Liver (tissue), 9 donors: Measurements from ENCODE around the gene ARHGAP28. TPM values are rescaled to one million over a fixed set of nuclear protein-coding genes. Genes with fewer than 3 reads are reported as not detected.

Experiments used
- DNase-seq: peaks from one replicate; pipeline ENCODE4 v3.0.0-alpha.2; 2017; ENCODE audit warnings: low spot score
- H3K27ac ChIP-seq, 2 donors: one replicate each; pipeline ENCODE4 v1.7.0; 2013; ENCODE audit warnings: inconsistent platforms in 2 of 2, low read length in 2 of 2, control low read depth in 1 of 2, low read depth in 1 of 2, mild to moderate bottlenecking in 1 of 2
- H3K27me3 ChIP-seq, 4 donors: one replicate each; pipeline versions ENCODE4 v1.6.1 to v1.7.0; 2013; ENCODE audit warnings: low read length in 3 of 4, inconsistent platforms in 1 of 4, mild to moderate bottlenecking in 1 of 4, moderate library complexity in 1 of 4; ENCODE audit not compliant: control insufficient read depth in 4 of 4, insufficient read depth in 4 of 4
- H3K36me3 ChIP-seq, 4 donors: one replicate each; pipeline versions ENCODE4 v1.6.1 to v1.7.0; 2013; ENCODE audit warnings: low read length in 3 of 4, mild to moderate bottlenecking in 3 of 4, low read depth in 1 of 4, moderate library complexity in 1 of 4; ENCODE audit not compliant: control insufficient read depth in 4 of 4, insufficient read depth in 3 of 4
- H3K4me1 ChIP-seq, 4 donors: one replicate each; pipeline versions ENCODE4 v1.6.1 to v1.7.0; 2013; ENCODE audit warnings: low read length in 3 of 4, mild to moderate bottlenecking in 3 of 4, moderate library complexity in 1 of 4; ENCODE audit not compliant: control insufficient read depth in 4 of 4, insufficient read depth in 4 of 4
- H3K4me3 ChIP-seq, 3 donors: one replicate each; pipeline versions ENCODE4 v1.6.1 to v1.7.0; 2013; ENCODE audit warnings: low read length in 3 of 3, control low read depth in 1 of 3, low read depth in 1 of 3, mild to moderate bottlenecking in 1 of 3
- H3K9ac ChIP-seq, 2 donors: one replicate each; pipeline ENCODE4 v1.7.0; 2013; ENCODE audit warnings: low read length in 2 of 2, mild to moderate bottlenecking in 2 of 2, moderate library complexity in 2 of 2, control low read depth in 1 of 2, low read depth in 1 of 2
- H3K9me3 ChIP-seq, 4 donors: one replicate each; pipeline versions ENCODE4 v1.6.1 to v1.7.0; 2013; ENCODE audit warnings: low read length in 3 of 4; ENCODE audit not compliant: control insufficient read depth in 4 of 4
- ATF3 ChIP-seq: IDR thresholded peaks from 2 replicates; pipeline ENCODE4 v1.6.1; 2016; ENCODE audit warnings: antibody characterized with exemption
- CTCF ChIP-seq: fragments of 150-350 bp; IDR thresholded peaks from 2 replicates; pipeline ENCODE4 v1.5.1; 2017; ENCODE audit warnings: improper control_type of control experiment, low read depth, low read length; ENCODE audit not compliant: missing input control
- EGR1 ChIP-seq, 2 donors: IDR thresholded peaks; 2 replicates each; pipeline ENCODE4 v1.6.1; 2016 to 2018; ENCODE audit warnings: antibody characterized with exemption in 2 of 2, low read depth in 2 of 2
- FOXA1 ChIP-seq: IDR thresholded peaks from 2 replicates; pipeline ENCODE4 v1.6.1; 2016; ENCODE audit warnings: antibody characterized with exemption
- FOXA2 ChIP-seq: IDR thresholded peaks from 2 replicates; pipeline ENCODE4 v1.6.1; 2016; ENCODE audit warnings: antibody characterized with exemption
- GABPA ChIP-seq, 2 donors: IDR thresholded peaks in 1 of 2; conservative IDR thresholded peaks in 1 of 2; 2 replicates each; pipeline ENCODE4 v1.6.1; 2016; ENCODE audit warnings: antibody characterized with exemption in 2 of 2, mild to moderate bottlenecking in 1 of 2, moderate library complexity in 1 of 2
- HNF4A ChIP-seq, 2 donors: conservative IDR thresholded peaks; 2 replicates each; pipeline ENCODE4 v1.6.1; 2016; ENCODE audit warnings: antibody characterized with exemption in 2 of 2, mild to moderate bottlenecking in 2 of 2
- HNF4G ChIP-seq: IDR thresholded peaks from 2 replicates; pipeline ENCODE4 v1.6.1; 2016; ENCODE audit warnings: antibody characterized with exemption
- JUND ChIP-seq, 2 donors: IDR thresholded peaks; 2 replicates each; pipeline ENCODE4 v1.6.1; 2016; ENCODE audit warnings: antibody characterized with exemption in 2 of 2
- MAX ChIP-seq: IDR thresholded peaks from 2 replicates; pipeline ENCODE4 v1.6.1; 2016; ENCODE audit warnings: antibody characterized with exemption
- NR2F2 ChIP-seq: IDR thresholded peaks from 2 replicates; pipeline ENCODE4 v1.6.1; 2016; ENCODE audit warnings: antibody characterized with exemption
- RAD21 ChIP-seq, 2 donors: IDR thresholded peaks; 2 replicates each; pipeline ENCODE4 v1.6.1; 2016; ENCODE audit warnings: antibody characterized with exemption in 2 of 2, mild to moderate bottlenecking in 2 of 2
- REST ChIP-seq: IDR thresholded peaks from 2 replicates; pipeline ENCODE4 v1.6.1; 2016; ENCODE audit warnings: antibody characterized with exemption, mild to moderate bottlenecking
- RXRA ChIP-seq, 2 donors: IDR thresholded peaks; 2 replicates each; pipeline ENCODE4 v1.6.1; 2017 to 2018; ENCODE audit warnings: antibody characterized with exemption in 2 of 2, mild to moderate bottlenecking in 1 of 2
- SP1 ChIP-seq: IDR thresholded peaks from 2 replicates; pipeline ENCODE4 v1.6.1; 2018; ENCODE audit warnings: antibody characterized with exemption, mild to moderate bottlenecking
- TAF1 ChIP-seq: conservative IDR thresholded peaks from 2 replicates; pipeline ENCODE4 v1.6.1; 2016; ENCODE audit warnings: antibody characterized with exemption, mild to moderate bottlenecking
- YY1 ChIP-seq: IDR thresholded peaks from 2 replicates; pipeline ENCODE4 v1.6.1; 2016; ENCODE audit warnings: antibody characterized with exemption, mild to moderate bottlenecking
- ZBTB33 ChIP-seq: IDR thresholded peaks from 2 replicates; pipeline ENCODE4 v1.6.1; 2016; ENCODE audit warnings: antibody characterized with exemption
- WGBS: extraction: QIAGEN DNeasy Blood & Tissue Kit; methylation state at CpG from one replicate; pipeline ENCODE4 v1.1.7; 2013; 5-methylcytosine and 5-hydroxymethylcytosine counted together
- polyA plus RNA-seq, 2 donors: library from polyadenylated mRNA; stranded (reverse) in 1 of 2; unstranded in 1 of 2; fragments of 200-250 nt in 1 of 2; fragments of >200 nt in 1 of 2; fragmentation: Nextera tagmentation in 1 of 2; extraction: Ambion mirVana in 1 of 2; gene quantifications; one replicate each; pipeline versions ENCODE4 v1.2.1 to v1.2.3, GENCODE V29; 2013 to 2015
- total RNA-seq, 2 donors: library from RNA; depleted of rRNA; stranded (reverse); fragments of >200 nt; gene quantifications; one replicate each; pipeline ENCODE4 v1.2.3, GENCODE V29; 2014
- donor health status: healthy.
- donor health status: healthy.
- donor health status: healthy.
- donor health status: healthy.
- donor health status: healthy.

The ARHGAP28 gene
- total and polyA plus RNA-seq, 4 donors, result 0.14 to 2.1 (median 0.69) TPM

- Histone ChIP-seq H3K36me3 (no peaks in the 10 kb centered on the region), H3K4me3 (no peak overlapping the region), H3K9ac (no peak overlapping the region), H3K4me1 (no peaks in the 10 kb centered on the region), H3K27me3 (no peaks in the 10 kb centered on the region), H3K9me3 (no peaks in the 10 kb centered on the region), H3K27ac (no peak overlapping the region)
- TF ChIP-seq MAX (no peak), ATF3 (no peak), YY1 (no peak), GABPA (IDR thresholded peaks at IDR 0.05 in 1 of 2, conservative IDR thresholded peaks at IDR 0.05 in 1 of 2) (no peak), RXRA (IDR thresholded peaks at IDR 0.05) (no peak), FOXA2 (no peak), HNF4G (no peak), TAF1 (no peak), CTCF (no peak), REST (no peak), EGR1 (IDR thresholded peaks at IDR 0.05; ENCODE audit: low read depth in 2 of 2) (no peak), HNF4A (conservative IDR thresholded peaks at IDR 0.05) (no peak), RAD21 (IDR thresholded peaks at IDR 0.05) (no peak), ZBTB33 (no peak), NR2F2 (no peak), JUND (IDR thresholded peaks at IDR 0.05) (no peak), FOXA1 (no peak), SP1 (no peak)
- no peak for DNase-seq
- WGBS, result 79% methylated on average over 9 of the region's 9 CpGs
These were observed 231.8 kb downstream of the ARHGAP28 start for GRCh38 chr18:6961331-6961730.
